Testis (tissue), 3 donors: ENCODE data around the gene FREM1. TPM values are rescaled to one million over a fixed set of nuclear protein-coding genes. Genes with fewer than 3 reads are reported as not detected.

Experiments
- DNase-seq: peaks from one replicate; pipeline ENCODE4 v3.0.0-alpha.2; 2019
- H3K27ac ChIP-seq, 2 donors: fragments of 200-600 bp; sonication (generic); one replicate each; pipeline ENCODE4 v1.5.1; 2019
- H3K27me3 ChIP-seq: fragments of 200-600 bp; sonication (generic); one replicate; pipeline ENCODE4 v1.5.1; 2019
- H3K36me3 ChIP-seq: fragments of 200-600 bp; sonication (generic); one replicate; pipeline ENCODE4 v1.5.1; 2017; ENCODE audit warnings: low read depth; ENCODE audit errors: missing control alignments
- H3K4me1 ChIP-seq: fragments of 200-600 bp; sonication (generic); one replicate; pipeline ENCODE4 v1.5.1; 2019
- H3K4me3 ChIP-seq, 2 donors: fragments of 200-600 bp; sonication (generic); one replicate each; pipeline ENCODE4 v1.5.1; 2017 to 2019
- H3K9me3 ChIP-seq: fragments of 200-600 bp; sonication (generic); one replicate; pipeline ENCODE4 v1.5.1; 2017
- CTCF ChIP-seq, 3 experiments: fragments of 450-650 bp in 2 of 3; fragments of 200-600 bp in 1 of 3; sonication (generic) in 1 of 3; IDR thresholded peaks; one replicate each; pipeline ENCODE4 v1.5.1; 2016 to 2019; ENCODE audit warnings: antibody characterized with exemption in 3 of 3, mild to moderate bottlenecking in 2 of 3, moderate library complexity in 1 of 3
- POLR2A ChIP-seq: fragments of 450-650 bp; IDR thresholded peaks from one replicate; pipeline ENCODE4 v1.6.1; 2017; ENCODE audit warnings: antibody characterized with exemption, mild to moderate bottlenecking, moderate library complexity
- WGBS, 2 donors: methylation state at CpG; one replicate each; pipeline ENCODE4 v1.1.5; 2018; 5-methylcytosine and 5-hydroxymethylcytosine counted together
- intact Hi-C: fragments of 100-400 bp; cut with DNase I; formaldehyde crosslinking; loops from one replicate; pipeline ENCODE4 v1.15.1; 2023; ENCODE audit warnings: low total_unique reads
- polyA plus RNA-seq: library from polyadenylated mRNA; stranded (reverse); fragments of 350-450 nt; fragmentation: Illumina TruSeq; extraction: RNeasy Lipid Tissue Mini Kit (QIAGEN cat#74804); gene quantifications from one replicate; pipeline ENCODE4 v1.2.3, GENCODE V29; 2014; ENCODE audit warnings: low read depth, low replicate concordance; ENCODE audit not compliant: insufficient read depth
- total RNA-seq, 2 donors: library from RNA; depleted of rRNA; stranded (reverse); fragments of >200 nt; gene quantifications; one replicate each; pipeline ENCODE4 v1.2.3, GENCODE V29; 2016

Gene FREM1
- total and polyA plus RNA-seq, 3 donors from 2014 or later = 4.6 to 14.6 (median 5.7) TPM

- no peak for DNase-seq
- Histone ChIP-seq H3K9me3 (no peaks in the 10 kb centered on the region), H3K27ac (no peak overlapping the region), H3K4me1 (no peaks in the 10 kb centered on the region), H3K4me3 (no peak overlapping the region), H3K36me3 (no peaks in the 10 kb centered on the region), H3K27me3 (no peaks in the 10 kb centered on the region)
- intact Hi-C loops = no loop called here
- WGBS, 2 donors = 70 to 73% methylated on average over 5 of the region's 5 CpGs
- TF ChIP-seq CTCF (IDR thresholded peaks at IDR 0.05) (no peak), POLR2A (no peak)
Observed at GRCh38 chr9:14780251-14780650, 130.0 kb downstream of the FREM1 start.

GRCh38 chr9:14779566-14780022, 130.6 kb downstream of the FREM1 start:
- Histone ChIP-seq H3K4me3 (no peak overlapping the region), H3K27ac (no peak overlapping the region), H3K36me3 (no peaks in the 10 kb centered on the region), H3K27me3 (no peaks in the 10 kb centered on the region), H3K9me3 (no peaks in the 10 kb centered on the region), H3K4me1 (no peaks in the 10 kb centered on the region)
- intact Hi-C loops = no loop called here
- WGBS, 2 donors = 68 to 70% methylated on average over 9 to 11 of the region's 11 CpGs
- TF ChIP-seq CTCF (IDR thresholded peaks at IDR 0.05) (no peak), POLR2A (no peak)
- no peak for DNase-seq

- no peak for DNase-seq
- Histone ChIP-seq H3K27me3 (no peaks in the 10 kb centered on the region), H3K4me3 (no peak overlapping the region), H3K36me3 (no peaks in the 10 kb centered on the region), H3K9me3 (no peaks in the 10 kb centered on the region), H3K4me1 (no peaks in the 10 kb centered on the region), H3K27ac (no peak overlapping the region)
- intact Hi-C loops = no loop called here
- TF ChIP-seq POLR2A (no peak), CTCF (IDR thresholded peaks at IDR 0.05) (no peak)
- WGBS, 2 donors = 82 to 91% methylated on average over 6 of the region's 6 CpGs
Observed at GRCh38 chr9:14778565-14778964, 131.7 kb downstream of the FREM1 start.

GRCh38 chr9:14775917-14776316, 134.3 kb downstream of the FREM1 start:
- WGBS, 2 donors = 94 to 98% methylated on average over 4 to 7 of the region's 7 CpGs
- Histone ChIP-seq H3K27ac (no peak overlapping the region), H3K36me3 (no peaks in the 10 kb centered on the region), H3K4me3 (no peak overlapping the region), H3K4me1 (no peaks in the 10 kb centered on the region), H3K9me3 (no peaks in the 10 kb centered on the region), H3K27me3 (no peaks in the 10 kb centered on the region)
- TF ChIP-seq CTCF (IDR thresholded peaks at IDR 0.05) (no peak), POLR2A (no peak)
- intact Hi-C loops = no loop called here
- DNase-seq = no peak

GRCh38 chr9:14770592-14770991, 139.6 kb downstream of the FREM1 start:
- DNase-seq = no peak
- Histone ChIP-seq H3K9me3 (no peaks in the 10 kb centered on the region), H3K27ac (no peak overlapping the region), H3K4me3 (no peak overlapping the region), H3K27me3 (no peaks in the 10 kb centered on the region), H3K36me3 (no peaks in the 10 kb centered on the region), H3K4me1 (no peaks in the 10 kb centered on the region)
- intact Hi-C loops = no loop called here
- WGBS, 2 donors = 77 to 84% methylated on average over 7 of the region's 7 CpGs
- TF ChIP-seq POLR2A (no peak), CTCF (IDR thresholded peaks at IDR 0.05) (no peak)
